GM21515 (cell line): ENCODE measurements around the gene ARHGEF2.

Source experiments
- ATAC-seq: cut with Tn5 transposase; IDR thresholded peaks from one replicate; pipeline ENCODE4 v1.9.1; 2021; ENCODE audit not compliant: unreplicated experiment

The ARHGEF2 gene

GRCh38 chr1:155978325-155978972, at the start of gene ARHGEF2:
TSS of gene ARHGEF2 (minus strand) at chr1:155978547. CDS start at chr1:155978427, 120 bp downstream.
- peak; percentile 42 for ATAC-seq

GRCh38 chr1:156026588-156026987, 48.2 kb upstream of the ARHGEF2 start:
- ATAC-seq, result no peak

GRCh38 chr1:156025876-156026275, 47.5 kb upstream of the ARHGEF2 start:
- no peak for ATAC-seq

- no peak for ATAC-seq
Observed at GRCh38 chr1:156024801-156025200, 46.5 kb upstream of the ARHGEF2 start.

- no peak for ATAC-seq
Observed at GRCh38 chr1:156021954-156022353, 43.6 kb upstream of the ARHGEF2 start.

- no peak for ATAC-seq
Observed at GRCh38 chr1:156021093-156021428, 42.7 kb upstream of the ARHGEF2 start.

- ATAC-seq, result peak; percentile 94
Observed at GRCh38 chr1:156020293-156021092, 42.1 kb upstream of the ARHGEF2 start, which contains the start of gene SSR2. TSS of gene SSR2 (minus strand) at chr1:156020951. CDS start at chr1:156020167, 784 bp downstream.

GRCh38 chr1:156019946-156020292, 41.6 kb upstream of the ARHGEF2 start:
- ATAC-seq, result no peak

GRCh38 chr1:156014829-156015228, 36.5 kb upstream of the ARHGEF2 start:
- ATAC-seq, result no peak

GRCh38 chr1:156012051-156012817, 33.9 kb upstream of the ARHGEF2 start:
- peak; percentile 77 for ATAC-seq

- ATAC-seq, result no peak
Observed at GRCh38 chr1:156009404-156009803, 31.1 kb upstream of the ARHGEF2 start.

GRCh38 chr1:156006666-156007376, 28.5 kb upstream of the ARHGEF2 start:
- no peak for ATAC-seq

GRCh38 chr1:156004843-156005584, 26.7 kb upstream of the ARHGEF2 start:
- ATAC-seq, result no peak

- no peak for ATAC-seq
Observed at GRCh38 chr1:156003923-156004188, 25.5 kb upstream of the ARHGEF2 start.

GRCh38 chr1:156002188-156002911, 24.0 kb upstream of the ARHGEF2 start:
- ATAC-seq, result no peak

- ATAC-seq, result no peak
Observed at GRCh38 chr1:156001662-156002171, 23.4 kb upstream of the ARHGEF2 start.

GRCh38 chr1:156001021-156001661, 22.8 kb upstream of the ARHGEF2 start:
- ATAC-seq, result no peak

GRCh38 chr1:155999964-156000363, 21.6 kb upstream of the ARHGEF2 start:
- no peak for ATAC-seq

GRCh38 chr1:155996166-155996565, 17.8 kb upstream of the ARHGEF2 start:
- ATAC-seq, result no peak
